ENCODE data around the gene C10orf53. TPM values are rescaled to one million over a fixed set of nuclear protein-coding genes. Genes with fewer than 3 reads are reported as not detected.
A peak's percentile ranks its signal among the peaks of the same experiment; 100 is the strongest.

C10orf53 gene
- total and polyA plus RNA-seq, 2 donors from 2014 or later, result not detected

GRCh38 chr10:49700211-49700610 lies 20.8 kb downstream of the C10orf53 start:
- Histone ChIP-seq H3K27ac (ENCODE audit: low read depth in 2 of 2, low read length in 2 of 2) (no peak overlapping the region), H3K4me1 (ENCODE audit: control insufficient read depth in 2 of 3, insufficient read depth in 2 of 3, low read depth in 1 of 3, low read length in 3 of 3) (no peaks in the 10 kb centered on the region), H3K9me3 (ENCODE audit: control insufficient read depth in 2 of 3, insufficient read depth in 1 of 3, low read length in 3 of 3) (no peaks in the 10 kb centered on the region), H3K36me3 (ENCODE audit: control insufficient read depth in 2 of 3, insufficient read depth in 3 of 3, low read length in 3 of 3) (no peaks in the 10 kb centered on the region), H3K4me3 (ENCODE audit: low read length in 3 of 3) (no peak overlapping the region), H3K9ac (ENCODE audit: low read length in 3 of 3) (no peak overlapping the region), H3K27me3 (ENCODE audit: control insufficient read depth, insufficient read depth, low read length) (no peaks in the 10 kb centered on the region)
- FAIRE-seq, result no peak
- TF ChIP-seq CTCF (IDR thresholded peaks at IDR 0.05; ENCODE audit: borderline replicate concordance, extremely low read depth, insufficient read depth), result no peak
- intact Hi-C loops (cut with DNase I), result no loop called here
- no peak for DNase-seq

- Histone ChIP-seq H3K4me1 (ENCODE audit: control insufficient read depth in 2 of 3, insufficient read depth in 2 of 3, low read depth in 1 of 3, low read length in 3 of 3) (no peaks in the 10 kb centered on the region), H3K4me3 (ENCODE audit: low read length in 3 of 3) (no peak overlapping the region), H3K27ac (ENCODE audit: low read depth in 2 of 2, low read length in 2 of 2) (no peak overlapping the region), H3K36me3 (ENCODE audit: control insufficient read depth in 2 of 3, insufficient read depth in 3 of 3, low read length in 3 of 3) (no peaks in the 10 kb centered on the region), H3K9ac (ENCODE audit: low read length in 3 of 3) (no peak overlapping the region), H3K27me3 (ENCODE audit: control insufficient read depth, insufficient read depth, low read length) (no peaks in the 10 kb centered on the region), H3K9me3 (ENCODE audit: control insufficient read depth in 2 of 3, insufficient read depth in 1 of 3, low read length in 3 of 3) (no peaks in the 10 kb centered on the region)
- no peak for TF ChIP-seq CTCF (IDR thresholded peaks at IDR 0.05; ENCODE audit: borderline replicate concordance, extremely low read depth, insufficient read depth)
- intact Hi-C loops (cut with DNase I), result no loop called here
- DNase-seq (peak in 3 of 5 donors; percentile 27 to 55 (median 53)), FAIRE-seq (no peak)
Measured at GRCh38 chr10:49700997-49701396, 21.5 kb downstream of the C10orf53 start.

GRCh38 chr10:49707585-49707984 lies 28.1 kb downstream of the C10orf53 start:
- no peaks in the 10 kb centered on the region for H3K27me3 ChIP-seq (ENCODE audit: control insufficient read depth, insufficient read depth, low read length)
- no peak for DNase-seq
- FAIRE-seq, result no peak
- no peaks in the 10 kb centered on the region for H3K4me1 ChIP-seq (ENCODE audit: control insufficient read depth in 2 of 3, insufficient read depth in 2 of 3, low read depth in 1 of 3, low read length in 3 of 3)
- H3K9ac ChIP-seq (ENCODE audit: low read length in 3 of 3), result no peak overlapping the region
- intact Hi-C loops (cut with DNase I), result no loop called here
- H3K4me3 ChIP-seq (ENCODE audit: low read length in 3 of 3), result no peak overlapping the region
- no peaks in the 10 kb centered on the region for H3K36me3 ChIP-seq (ENCODE audit: control insufficient read depth in 2 of 3, insufficient read depth in 3 of 3, low read length in 3 of 3)
- no peak overlapping the region for H3K27ac ChIP-seq (ENCODE audit: low read depth in 2 of 2, low read length in 2 of 2)
- H3K9me3 ChIP-seq (ENCODE audit: control insufficient read depth in 2 of 3, insufficient read depth in 1 of 3, low read length in 3 of 3), result peaks cover 0 to 4% (median 0%) of the 10 kb centered on the region in 3 donors
- TF ChIP-seq CTCF (IDR thresholded peaks at IDR 0.05; ENCODE audit: borderline replicate concordance, extremely low read depth, insufficient read depth), result no peak

- FAIRE-seq (no peak), DNase-seq (no peak)
- Histone ChIP-seq H3K4me1 (ENCODE audit: control insufficient read depth in 2 of 3, insufficient read depth in 2 of 3, low read depth in 1 of 3, low read length in 3 of 3) (no peaks in the 10 kb centered on the region), H3K27me3 (ENCODE audit: control insufficient read depth, insufficient read depth, low read length) (no peaks in the 10 kb centered on the region), H3K36me3 (ENCODE audit: control insufficient read depth in 2 of 3, insufficient read depth in 3 of 3, low read length in 3 of 3) (no peaks in the 10 kb centered on the region), H3K9ac (ENCODE audit: low read length in 3 of 3) (no peak overlapping the region), H3K27ac (ENCODE audit: low read depth in 2 of 2, low read length in 2 of 2) (no peak overlapping the region), H3K4me3 (ENCODE audit: low read length in 3 of 3) (no peak overlapping the region), H3K9me3 (ENCODE audit: control insufficient read depth in 2 of 3, insufficient read depth in 1 of 3, low read length in 3 of 3) (peaks cover 0 to 4% (median 0%) of the 10 kb centered on the region in 3 donors)
- intact Hi-C loops (cut with DNase I), result no loop called here
- TF ChIP-seq CTCF (IDR thresholded peaks at IDR 0.05; ENCODE audit: borderline replicate concordance, extremely low read depth, insufficient read depth), result no peak
Measured at GRCh38 chr10:49709934-49710333, 30.5 kb downstream of the C10orf53 start.
